SK-N-SH treated with all-trans-retinoic acid at 6 μM for 48 hours (cell line): ENCODE results near the gene SEPTIN8.

Experiments
- ATAC-seq: fragments of 200-7000 bp; cut with Tn5 transposase; 3 replicates; pipeline ENCODE4 v1.9.1; 2020; ENCODE audit warnings: mild to moderate bottlenecking, moderate library complexity
- ARNTL ChIP-seq: fragments of 450-650 bp; formaldehyde crosslinking; IDR thresholded peaks from 2 replicates; pipeline ENCODE4 v1.5.0; 2020; ENCODE audit warnings: low read depth, mild to moderate bottlenecking, moderate library complexity, borderline replicate concordance
- BACH2 ChIP-seq: fragments of 250-450 bp; sonication (Bioruptor Pico); IDR thresholded peaks from 2 replicates; pipeline ENCODE4 v1.9.0; 2021; ENCODE audit warnings: mild to moderate bottlenecking, borderline replicate concordance
- CSDC2 ChIP-seq: fragments of 250-450 bp; sonication (Bioruptor Pico); IDR thresholded peaks from 2 replicates; pipeline ENCODE4 v1.5.0; 2020; ENCODE audit warnings: mild to moderate bottlenecking, moderate library complexity
- CSRNP3 ChIP-seq: fragments of 250-450 bp; sonication (Bioruptor Pico); IDR thresholded peaks from 2 replicates; pipeline ENCODE4 v1.5.1; 2021; ENCODE audit warnings: mild to moderate bottlenecking, moderate library complexity
- ESRRG ChIP-seq: fragments of 250-450 bp; sonication (Bioruptor Pico); IDR thresholded peaks from 2 replicates; pipeline ENCODE4 v1.6.1; 2021; ENCODE audit warnings: mild to moderate bottlenecking
- GLIS3 ChIP-seq: fragments of 250-450 bp; sonication (Bioruptor Pico); IDR thresholded peaks from 2 replicates; pipeline ENCODE4 v1.5.0; 2020; ENCODE audit warnings: mild to moderate bottlenecking, moderate library complexity
- ISL1 ChIP-seq: fragments of 250-450 bp; sonication (Bioruptor Pico); IDR thresholded peaks from 2 replicates; pipeline ENCODE4 v2.1.2; 2022; ENCODE audit warnings: mild to moderate bottlenecking, moderate library complexity
- OSR1 ChIP-seq: fragments of 250-450 bp; sonication (Bioruptor Pico); IDR thresholded peaks from 2 replicates; pipeline ENCODE4 v1.8.0; 2022; ENCODE audit warnings: moderate library complexity, mild to moderate bottlenecking, inconsistent platforms
- POU6F1 ChIP-seq: fragments of 250-450 bp; sonication (Bioruptor Pico); IDR thresholded peaks from 2 replicates; pipeline ENCODE4 v1.8.0; 2021; ENCODE audit warnings: low read depth, mild to moderate bottlenecking, moderate library complexity, borderline replicate concordance
- PPARA ChIP-seq: fragments of 250-450 bp; sonication (Bioruptor Pico); IDR thresholded peaks from 2 replicates; pipeline ENCODE4 v1.5.0; 2020; ENCODE audit warnings: mild to moderate bottlenecking, borderline replicate concordance
- RARB ChIP-seq: fragments of 250-450 bp; sonication (Bioruptor Pico); IDR thresholded peaks from 2 replicates; pipeline ENCODE4 v1.8.0; 2021; ENCODE audit warnings: mild to moderate bottlenecking, moderate library complexity
- SNAI2 ChIP-seq: fragments of 250-450 bp; sonication (Bioruptor Pico); IDR thresholded peaks from 2 replicates; pipeline ENCODE4 v1.5.0; 2020; ENCODE audit warnings: mild to moderate bottlenecking, moderate library complexity
- TCF4 ChIP-seq: fragments of 250-450 bp; sonication (Bioruptor Pico); IDR thresholded peaks from 2 replicates; pipeline ENCODE4 v1.8.0; 2021; ENCODE audit warnings: mild to moderate bottlenecking, moderate library complexity, borderline replicate concordance
- TOX ChIP-seq: fragments of 250-450 bp; sonication (Bioruptor Pico); IDR thresholded peaks from 2 replicates; pipeline ENCODE4 v1.8.0; 2021; ENCODE audit warnings: mild to moderate bottlenecking, moderate library complexity, borderline replicate concordance
- TSHZ2 ChIP-seq: fragments of 250-450 bp; sonication (Bioruptor Pico); IDR thresholded peaks from 2 replicates; pipeline ENCODE4 v1.5.0; 2020; ENCODE audit warnings: mild to moderate bottlenecking, moderate library complexity
- ZC3H10 ChIP-seq: fragments of 250-450 bp; sonication (Bioruptor Pico); IDR thresholded peaks from 2 replicates; pipeline ENCODE4 v1.5.1; 2021; ENCODE audit warnings: mild to moderate bottlenecking, moderate library complexity
- ZFP3 ChIP-seq: fragments of 250-450 bp; sonication (Bioruptor Pico); IDR thresholded peaks from 2 replicates; pipeline ENCODE4 v1.5.0; 2020; ENCODE audit warnings: mild to moderate bottlenecking, moderate library complexity
- ZNF565 ChIP-seq: fragments of 450-650 bp; formaldehyde crosslinking; conservative IDR thresholded peaks from 2 replicates; pipeline ENCODE4 v1.5.0; 2020; ENCODE audit warnings: low read depth, mild to moderate bottlenecking, moderate library complexity
- ZNF70 ChIP-seq: fragments of 450-650 bp; formaldehyde crosslinking; IDR thresholded peaks from 2 replicates; pipeline ENCODE4 v1.5.0; 2020; ENCODE audit warnings: mild to moderate bottlenecking, moderate library complexity
- TF ChIP-seq, protein P1 (sequence below): fragments of 250-450 bp; sonication (Bioruptor Pico); IDR thresholded peaks from 2 replicates; pipeline ENCODE4 v1.8.0; 2020; ENCODE audit warnings: mild to moderate bottlenecking, moderate library complexity, borderline replicate concordance
- TF ChIP-seq, protein P2 (sequence below): fragments of 250-450 bp; sonication (Bioruptor Pico); IDR thresholded peaks from 2 replicates; pipeline ENCODE4 v1.5.1; 2020; ENCODE audit warnings: low read depth, mild to moderate bottlenecking, moderate library complexity

SEPTIN8 gene

GRCh38 chr5:132782101-132782500, 5.1 kb upstream of the SEPTIN8 start:
- peak; percentile 68 for ATAC-seq

GRCh38 chr5:132781029-132781428, 4.0 kb upstream of the SEPTIN8 start:
- ATAC-seq: no peak
- no peak for TF ChIP-seq GLIS3 (CRISPR knock-in tag)
- no peak for TF ChIP-seq CSRNP3
- TF ChIP-seq OSR1 (CRISPR knock-in tag): no peak
- no peak for TF ChIP-seq RARB (CRISPR knock-in tag)
- TF ChIP-seq, protein P1, sequence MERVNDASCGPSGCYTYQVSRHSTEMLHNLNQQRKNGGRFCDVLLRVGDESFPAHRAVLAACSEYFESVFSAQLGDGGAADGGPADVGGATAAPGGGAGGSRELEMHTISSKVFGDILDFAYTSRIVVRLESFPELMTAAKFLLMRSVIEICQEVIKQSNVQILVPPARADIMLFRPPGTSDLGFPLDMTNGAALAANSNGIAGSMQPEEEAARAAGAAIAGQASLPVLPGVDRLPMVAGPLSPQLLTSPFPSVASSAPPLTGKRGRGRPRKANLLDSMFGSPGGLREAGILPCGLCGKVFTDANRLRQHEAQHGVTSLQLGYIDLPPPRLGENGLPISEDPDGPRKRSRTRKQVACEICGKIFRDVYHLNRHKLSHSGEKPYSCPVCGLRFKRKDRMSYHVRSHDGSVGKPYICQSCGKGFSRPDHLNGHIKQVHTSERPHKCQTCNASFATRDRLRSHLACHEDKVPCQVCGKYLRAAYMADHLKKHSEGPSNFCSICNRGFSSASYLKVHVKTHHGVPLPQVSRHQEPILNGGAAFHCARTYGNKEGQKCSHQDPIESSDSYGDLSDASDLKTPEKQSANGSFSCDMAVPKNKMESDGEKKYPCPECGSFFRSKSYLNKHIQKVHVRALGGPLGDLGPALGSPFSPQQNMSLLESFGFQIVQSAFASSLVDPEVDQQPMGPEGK: no peak
- TF ChIP-seq BACH2 (CRISPR knock-in tag): no peak
- TF ChIP-seq ZC3H10 (CRISPR knock-in tag): no peak
- no peak for TF ChIP-seq SNAI2 (CRISPR knock-in tag)
- TF ChIP-seq ARNTL (CRISPR knock-in tag): no peak
- TF ChIP-seq PPARA (CRISPR knock-in tag): no peak
- TF ChIP-seq ESRRG: no peak
- no peak for TF ChIP-seq TOX (CRISPR knock-in tag)

More at GRCh38 chr5:132782101-132782500, 5.1 kb upstream of the SEPTIN8 start:
- no peak for TF ChIP-seq ZFP3 (CRISPR knock-in tag)
- TF ChIP-seq ZNF565: no peak
- TF ChIP-seq CSRNP3: no peak
- no peak for TF ChIP-seq OSR1 (CRISPR knock-in tag)
- no peak for TF ChIP-seq GLIS3 (CRISPR knock-in tag)
- TF ChIP-seq ISL1 (CRISPR knock-in tag): no peak
- no peak for TF ChIP-seq ZNF70
- TF ChIP-seq POU6F1: no peak
- TF ChIP-seq, protein P2, sequence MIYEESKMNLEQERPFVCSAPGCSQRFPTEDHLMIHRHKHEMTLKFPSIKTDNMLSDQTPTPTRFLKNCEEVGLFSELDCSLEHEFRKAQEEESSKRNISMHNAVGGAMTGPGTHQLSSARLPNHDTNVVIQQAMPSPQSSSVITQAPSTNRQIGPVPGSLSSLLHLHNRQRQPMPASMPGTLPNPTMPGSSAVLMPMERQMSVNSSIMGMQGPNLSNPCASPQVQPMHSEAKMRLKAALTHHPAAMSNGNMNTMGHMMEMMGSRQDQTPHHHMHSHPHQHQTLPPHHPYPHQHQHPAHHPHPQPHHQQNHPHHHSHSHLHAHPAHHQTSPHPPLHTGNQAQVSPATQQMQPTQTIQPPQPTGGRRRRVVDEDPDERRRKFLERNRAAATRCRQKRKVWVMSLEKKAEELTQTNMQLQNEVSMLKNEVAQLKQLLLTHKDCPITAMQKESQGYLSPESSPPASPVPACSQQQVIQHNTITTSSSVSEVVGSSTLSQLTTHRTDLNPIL (CRISPR knock-in tag): no peak
- no peak for TF ChIP-seq ZC3H10 (CRISPR knock-in tag)
- no peak for TF ChIP-seq CSDC2 (CRISPR knock-in tag)
- TF ChIP-seq TSHZ2 (CRISPR knock-in tag): no peak
- no peak for TF ChIP-seq TCF4 (CRISPR knock-in tag)
- TF ChIP-seq, protein P1: no peak
